GM12878 (cell line): Measurements from ENCODE around the gene BTBD19. TPM values are rescaled to one million over a fixed set of nuclear protein-coding genes. Genes with fewer than 3 reads are reported as not detected.

Source experiments
- ATAC-seq: fragments of 200-7000 bp; cut with Tn5 transposase; 3 replicates; pipeline ENCODE4 v1.9.1; 2020; ENCODE audit warnings: mild to moderate bottlenecking, moderate library complexity
- BruUV-seq: library from RNA; stranded (reverse); fragments of 400-500 nt; replicated peaks from 2 replicates; lab custom pipeline; 2021; lab: Mats Ljungman, UMichigan
- CTCF ChIA-PET: fragments of 300-600 bp; sonication (Branson Sonifier 250); formaldehyde crosslinking; extraction: SDS; loops from one replicate; lab custom pipeline; 2021; ENCODE audit warnings: inconsistent platforms; lab: Yijun Ruan, JAX
- POLR2A ChIA-PET: fragments of 350-600 bp; formaldehyde crosslinking; extraction: SDS; loops from one replicate; lab custom pipeline; 2021; ENCODE audit warnings: inconsistent platforms; lab: Charles Lee
- RAD21 ChIA-PET: fragments of 300-600 bp; sonication (Branson Sonifier 250); formaldehyde crosslinking; loops from one replicate; lab custom pipeline; 2023; ENCODE audit warnings: antibody characterized with exemption; ENCODE audit not compliant: unreplicated experiment; lab: Charles Lee
- SMC1A ChIA-PET: fragments of 300-600 bp; sonication (Branson Sonifier 250); formaldehyde crosslinking; loops from one replicate; lab custom pipeline; 2023; ENCODE audit not compliant: unreplicated experiment, uncharacterized antibody; lab: Charles Lee
- DNase-seq: peaks from one replicate; pipeline ENCODE4 v3.0.0-alpha.2; 2011; ENCODE audit warnings: low read depth, low spot score
- FAIRE-seq: peaks from 3 replicates; lab custom pipeline; 2011; peaks lifted over from hg19 to GRCh38; lab: Jason Lieb, UNC
- H2AFZ ChIP-seq: 2 replicates; pipeline ENCODE4 v1.6.0; 2011; ENCODE audit warnings: low read depth, low read length, control low read depth; ENCODE audit not compliant: control insufficient read depth
- H3K27ac ChIP-seq: 2 replicates; pipeline ENCODE4 v1.5.1; 2011; ENCODE audit warnings: control low read depth; ENCODE audit not compliant: control insufficient read depth, insufficient read depth
- H3K27me3 ChIP-seq, 2 experiments: replicated peaks in 1 of 2; 2 replicates each; pipeline versions ENCODE4 v1.6.0 to v1.6.1; 2011; ENCODE audit warnings: low read length in 1 of 2; ENCODE audit not compliant: control insufficient read depth in 2 of 2, insufficient read depth in 2 of 2
- H3K36me3 ChIP-seq, 2 experiments: 2 replicates each; pipeline ENCODE4 v1.5.1; 2011; ENCODE audit warnings: low read length in 1 of 2; ENCODE audit not compliant: control insufficient read depth in 2 of 2, insufficient read depth in 2 of 2
- H3K4me1 ChIP-seq: 2 replicates; pipeline ENCODE4 v1.6.1; 2011; ENCODE audit warnings: mild to moderate bottlenecking, low read length, moderate library complexity, mixed read lengths; ENCODE audit not compliant: control insufficient read depth, insufficient read depth
- H3K4me2 ChIP-seq: 2 replicates; pipeline ENCODE4 v1.6.0; 2011; ENCODE audit warnings: control low read depth; ENCODE audit not compliant: control insufficient read depth, insufficient read depth
- H3K4me3 ChIP-seq: fragments of 200-600 bp; sonication (generic); 2 replicates; pipeline ENCODE4 v1.5.1; 2016
- H3K79me2 ChIP-seq: 2 replicates; pipeline ENCODE4 v1.6.0; 2011; ENCODE audit warnings: low read length; ENCODE audit not compliant: control insufficient read depth, insufficient read depth
- H3K9ac ChIP-seq: 2 replicates; pipeline ENCODE4 v1.8.0; 2011; ENCODE audit warnings: low read length, control low read depth, mixed read lengths; ENCODE audit not compliant: control insufficient read depth, insufficient read depth
- H3K9me3 ChIP-seq: replicated peaks from 3 replicates; pipeline ENCODE4 v1.5.1; 2011; ENCODE audit warnings: mild to moderate bottlenecking, low read length; ENCODE audit not compliant: control insufficient read depth, insufficient read depth
- H4K20me1 ChIP-seq: 2 replicates; pipeline ENCODE4 v1.6.0; 2011; ENCODE audit not compliant: control insufficient read depth, insufficient read depth
- ATF7 ChIP-seq: fragments of 450-650 bp; IDR thresholded peaks from 2 replicates; pipeline ENCODE4 v1.6.1; 2016; ENCODE audit warnings: low read depth, mild to moderate bottlenecking
- BCL11A ChIP-seq: IDR thresholded peaks from 2 replicates; pipeline ENCODE4 v1.6.1; 2011; ENCODE audit warnings: low read depth, low read length
- BHLHE40 ChIP-seq, 2 experiments: fragments of 450-650 bp in 1 of 2; IDR thresholded peaks; 2 replicates each; pipeline ENCODE4 v1.6.1; 2011 to 2017; ENCODE audit warnings: low read depth in 2 of 2, borderline replicate concordance in 1 of 2, improper control_type of control experiment in 1 of 2, low read length in 1 of 2, mild to moderate bottlenecking in 1 of 2
- CREM ChIP-seq: IDR thresholded peaks from 2 replicates; pipeline ENCODE4 v1.6.1; 2014; ENCODE audit warnings: antibody characterized with exemption, low read depth
- EGR1 ChIP-seq, 2 experiments: IDR thresholded peaks; 1 replicate in 1 of 2; 2 replicates in 1 of 2; pipeline ENCODE4 v1.6.1; 2011 to 2012; ENCODE audit warnings: low read depth in 2 of 2, low read length in 2 of 2, borderline replicate concordance in 1 of 2, mild to moderate bottlenecking in 1 of 2, moderate library complexity in 1 of 2
- HDAC6 ChIP-seq: fragments of 200-600 bp; sonication (generic); IDR thresholded peaks from one replicate; pipeline ENCODE4 v1.8.0; 2017; ENCODE audit warnings: antibody characterized with exemption; ENCODE audit not compliant: unreplicated experiment
- MTA2 ChIP-seq: fragments of 450-650 bp; IDR thresholded peaks from 2 replicates; pipeline ENCODE4 v1.6.1; 2016; ENCODE audit warnings: low read depth, mild to moderate bottlenecking, moderate library complexity
- PML ChIP-seq: IDR thresholded peaks from 2 replicates; pipeline ENCODE4 v1.6.1; 2012; ENCODE audit warnings: low read length, inconsistent platforms
- RAD21 ChIP-seq: IDR thresholded peaks from 2 replicates; pipeline ENCODE4 v1.6.1; 2011; ENCODE audit warnings: mild to moderate bottlenecking, low read depth, low read length, moderate library complexity; ENCODE audit not compliant: insufficient read depth
- SMARCA5 ChIP-seq: fragments of 450-650 bp; IDR thresholded peaks from 2 replicates; pipeline ENCODE4 v1.6.1; 2017; ENCODE audit warnings: mild to moderate bottlenecking
- SREBF2 ChIP-seq: IDR thresholded peaks from 2 replicates; pipeline ENCODE4 v1.6.1; 2012; ENCODE audit warnings: mild to moderate bottlenecking, low read length
- STAT1 ChIP-seq: fragments of 450-650 bp; conservative IDR thresholded peaks from 2 replicates; pipeline ENCODE4 v1.6.1; 2014; ENCODE audit warnings: antibody characterized with exemption, mild to moderate bottlenecking
- TARDBP ChIP-seq: IDR thresholded peaks from 2 replicates; pipeline ENCODE4 v1.6.1; 2016; ENCODE audit warnings: borderline replicate concordance
- TCF3 ChIP-seq: IDR thresholded peaks from 2 replicates; pipeline ENCODE4 v1.6.1; 2012; ENCODE audit warnings: low read depth, mild to moderate bottlenecking, low read length, borderline replicate concordance; ENCODE audit not compliant: insufficient read depth
- ZBTB11 ChIP-seq: fragments of 450-650 bp; formaldehyde crosslinking; IDR thresholded peaks from 2 replicates; pipeline ENCODE4 v1.5.0; 2022; ENCODE audit warnings: mild to moderate bottlenecking, missing genetic modification characterization
- ZBTB33 ChIP-seq: fragments of 450-650 bp; IDR thresholded peaks from 2 replicates; pipeline ENCODE4 v1.6.1; 2017; ENCODE audit warnings: mild to moderate bottlenecking
- ZNF384 ChIP-seq: IDR thresholded peaks from 2 replicates; pipeline ENCODE4 v1.6.1; 2012; ENCODE audit warnings: low read depth, mild to moderate bottlenecking, low read length, improper control_type of control experiment, borderline replicate concordance
- ZZZ3 ChIP-seq: IDR thresholded peaks from 2 replicates; pipeline ENCODE4 v1.6.1; 2011; ENCODE audit warnings: low read depth; ENCODE audit not compliant: control insufficient read depth, insufficient read length
- WGBS: methylation state at CpG from one replicate; pipeline ENCODE4 v1.1.6; 2016; ENCODE audit warnings: low lambda C conversion rate; ENCODE audit not compliant: insufficient replicate concordance, insufficient coverage; ENCODE audit errors: missing lambda C conversion rate; 5-methylcytosine and 5-hydroxymethylcytosine counted together
- in situ Hi-C: fragments of 300-500 bp; cut with MboI; formaldehyde crosslinking; loops from 9 replicates; pipeline ENCODE4 v1.14.3; 2018; ENCODE audit warnings: mixed read lengths
- intact Hi-C: fragments of 100-400 bp; cut with micrococcal nuclease; formaldehyde crosslinking; loops from one replicate; pipeline ENCODE4 v1.14.2; 2022; ENCODE audit not compliant: unreplicated experiment
- polyA plus RNA-seq, 11 experiments: library from polyadenylated mRNA; depleted of rRNA in 4 of 11; unstranded in 6 of 11; stranded (reverse) in 5 of 11; fragments of >200 nt; fragmentation: Nextera tagmentation in 4 of 11; fragmentation: Illumina TruSeq in 1 of 11; extraction: Ambion mirVana in 4 of 11; extraction: Trizol in 1 of 11; gene quantifications; 1 replicate in 1 of 11; 2 replicates in 10 of 11; pipeline versions ENCODE4 v1.2.1 to v1.2.3, GENCODE V29; 2011 to 2016; ENCODE audit warnings: inconsistent platforms in 2 of 11, missing spikeins in 2 of 11, low read depth in 1 of 11
- total RNA-seq, 4 experiments: library from RNA; depleted of rRNA in 3 of 4; stranded (reverse); fragments of >200 nt in 3 of 4; fragmentation: Illumina TruSeq in 1 of 4; extraction: Trizol in 1 of 4; gene quantifications; 2 replicates each; pipeline versions ENCODE4 v1.2.1 to v1.2.3, GENCODE V29; 2013 to 2021
- TF ChIP-seq, protein P1 (sequence below): IDR thresholded peaks from 2 replicates; pipeline ENCODE4 v1.6.1; 2012; ENCODE audit warnings: low read length, inconsistent platforms

The BTBD19 gene
- total and polyA plus RNA-seq, 10 of the 15 experiments (the other 5 are each of a cell fraction or from before 2014, with no cell fraction given) = 0.13 to 2.7 (median 0.42) TPM

- intact Hi-C loops = no loop called here
- H3K9ac ChIP-seq = no peak overlapping the region
Observed at GRCh38 chr1:44828841-44829440, 20.6 kb downstream of the BTBD19 start.

More at GRCh38 chr1:44828841-44829440, 20.6 kb downstream of the BTBD19 start:
- ATAC-seq = no peak
- Histone ChIP-seq H3K9me3 (no peaks in the 10 kb centered on the region), H4K20me1 (no peaks in the 10 kb centered on the region), H3K4me2 (no peak overlapping the region), H3K36me3 (no peaks in the 10 kb centered on the region), H3K4me1 (no peaks in the 10 kb centered on the region), H3K27me3 (no peaks in the 10 kb centered on the region; a peak in 1 of 4 replicates), H3K79me2 (no peaks in the 10 kb centered on the region), H2AFZ (no peak overlapping the region), H3K4me3 (no peak overlapping the region), H3K27ac (no peak overlapping the region)
- ChIA-PET CTCF (interaction anchor here (1.0 to 1.9 kb wide), 3 partner anchors 9 to 100 kb away, joined by 3 to 5 read pairs (median 5); no protein-coding TSS in a partner anchor), SMC1A (interaction anchor here (1.7 kb wide), 1 partner anchor 29 kb away, joined by 6 read pairs; the partner anchor contains the start of gene PLK3), RAD21 (no interaction called here), POLR2A (interaction anchor here (1.3 kb wide), 1 partner anchor 19 kb away, joined by 3 read pairs; no protein-coding TSS in a partner anchor)
- no peak for FAIRE-seq
- in situ Hi-C loops = no loop called here
- BruUV-seq = no TSS peak
- 82% methylated on average over 15 of the region's 15 CpGs for WGBS
- TF ChIP-seq PML (no peak), ZBTB33 (no peak), EGR1 (IDR thresholded peaks at IDR 0.05; ENCODE audit: borderline replicate concordance in 1 of 2, low read depth in 2 of 2, low read length in 2 of 2) (no peak), HDAC6 (no peak), TARDBP (no peak), TCF3 (no peak), ZBTB11 (no peak), SREBF2 (no peak), ZNF384 (no peak), BHLHE40 (IDR thresholded peaks at IDR 0.05; ENCODE audit: borderline replicate concordance in 1 of 2, low read depth in 2 of 2, low read length in 1 of 2) (no peak), ZZZ3 (no peak), STAT1 (no peak), ATF7 (no peak), MTA2 (no peak), CREM (no peak), BCL11A (no peak), SMARCA5 (no peak), RAD21 (no peak)
- TF ChIP-seq, protein P1, sequence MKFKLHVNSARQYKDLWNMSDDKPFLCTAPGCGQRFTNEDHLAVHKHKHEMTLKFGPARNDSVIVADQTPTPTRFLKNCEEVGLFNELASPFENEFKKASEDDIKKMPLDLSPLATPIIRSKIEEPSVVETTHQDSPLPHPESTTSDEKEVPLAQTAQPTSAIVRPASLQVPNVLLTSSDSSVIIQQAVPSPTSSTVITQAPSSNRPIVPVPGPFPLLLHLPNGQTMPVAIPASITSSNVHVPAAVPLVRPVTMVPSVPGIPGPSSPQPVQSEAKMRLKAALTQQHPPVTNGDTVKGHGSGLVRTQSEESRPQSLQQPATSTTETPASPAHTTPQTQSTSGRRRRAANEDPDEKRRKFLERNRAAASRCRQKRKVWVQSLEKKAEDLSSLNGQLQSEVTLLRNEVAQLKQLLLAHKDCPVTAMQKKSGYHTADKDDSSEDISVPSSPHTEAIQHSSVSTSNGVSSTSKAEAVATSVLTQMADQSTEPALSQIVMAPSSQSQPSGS = no peak
- DNase-seq = no peak
